ENCODE measurements around the gene AGBL4.

The AGBL4 gene

DNA sequence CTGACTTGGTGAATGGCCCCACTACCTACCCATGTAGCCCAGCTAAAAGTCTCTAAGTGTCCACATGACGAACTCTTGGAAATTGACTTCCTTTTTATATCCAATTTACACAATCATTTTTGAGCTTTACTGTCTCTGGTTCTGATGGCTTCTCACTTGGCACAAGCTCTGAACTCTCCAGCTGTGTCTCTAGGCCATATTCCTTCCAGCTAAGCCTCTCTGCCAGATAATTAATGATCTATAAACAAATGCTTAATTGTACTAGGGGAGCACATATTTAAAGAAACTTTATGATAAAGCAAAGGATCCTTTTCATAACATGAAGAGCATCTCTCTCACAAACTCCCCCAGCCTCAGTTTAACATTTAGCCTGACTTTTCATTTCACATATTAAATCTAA lies 1230.8 kb downstream of the AGBL4 start:
- TF ChIP-seq, protein P1, sequence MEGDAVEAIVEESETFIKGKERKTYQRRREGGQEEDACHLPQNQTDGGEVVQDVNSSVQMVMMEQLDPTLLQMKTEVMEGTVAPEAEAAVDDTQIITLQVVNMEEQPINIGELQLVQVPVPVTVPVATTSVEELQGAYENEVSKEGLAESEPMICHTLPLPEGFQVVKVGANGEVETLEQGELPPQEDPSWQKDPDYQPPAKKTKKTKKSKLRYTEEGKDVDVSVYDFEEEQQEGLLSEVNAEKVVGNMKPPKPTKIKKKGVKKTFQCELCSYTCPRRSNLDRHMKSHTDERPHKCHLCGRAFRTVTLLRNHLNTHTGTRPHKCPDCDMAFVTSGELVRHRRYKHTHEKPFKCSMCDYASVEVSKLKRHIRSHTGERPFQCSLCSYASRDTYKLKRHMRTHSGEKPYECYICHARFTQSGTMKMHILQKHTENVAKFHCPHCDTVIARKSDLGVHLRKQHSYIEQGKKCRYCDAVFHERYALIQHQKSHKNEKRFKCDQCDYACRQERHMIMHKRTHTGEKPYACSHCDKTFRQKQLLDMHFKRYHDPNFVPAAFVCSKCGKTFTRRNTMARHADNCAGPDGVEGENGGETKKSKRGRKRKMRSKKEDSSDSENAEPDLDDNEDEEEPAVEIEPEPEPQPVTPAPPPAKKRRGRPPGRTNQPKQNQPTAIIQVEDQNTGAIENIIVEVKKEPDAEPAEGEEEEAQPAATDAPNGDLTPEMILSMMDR (IDR thresholded peaks at IDR 0.05; ENCODE audit: low read depth, low read length) = no peak
- no peak for DNase-seq (ENCODE audit: low read depth, low spot score)
- in situ Hi-C loops (cut with HindIII; ENCODE audit: low sequenced_read_pairs) = no loop called here
- no peak overlapping the region for H3K4me3 ChIP-seq (ENCODE audit: low read depth, low read length)

DNA sequence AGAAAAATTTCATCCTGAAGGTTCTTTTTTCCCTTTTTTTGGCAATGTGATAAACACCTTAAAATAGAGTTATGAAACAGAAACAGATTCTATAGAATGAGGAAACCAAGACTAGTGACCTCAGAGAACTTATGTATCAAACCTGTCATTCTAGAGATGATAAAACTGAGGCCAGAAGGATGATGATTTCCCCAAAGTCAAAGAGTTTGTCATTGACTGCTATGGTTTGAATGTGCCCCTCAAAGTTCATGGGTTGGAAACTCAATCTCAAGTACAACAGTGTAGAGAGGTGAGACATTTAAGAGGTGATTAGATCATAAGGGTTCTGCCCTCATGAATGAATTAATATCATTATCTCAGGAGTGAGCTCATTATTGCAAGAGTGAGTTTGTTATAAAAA lies 1233.4 kb downstream of the AGBL4 start:
- no peak overlapping the region for H3K4me3 ChIP-seq (ENCODE audit: low read depth, low read length)
- DNase-seq (ENCODE audit: low read depth, low spot score) = no peak
- TF ChIP-seq, protein P1 (IDR thresholded peaks at IDR 0.05; ENCODE audit: low read depth, low read length) = no peak
- in situ Hi-C loops (cut with HindIII; ENCODE audit: low sequenced_read_pairs) = no loop called here

DNA sequence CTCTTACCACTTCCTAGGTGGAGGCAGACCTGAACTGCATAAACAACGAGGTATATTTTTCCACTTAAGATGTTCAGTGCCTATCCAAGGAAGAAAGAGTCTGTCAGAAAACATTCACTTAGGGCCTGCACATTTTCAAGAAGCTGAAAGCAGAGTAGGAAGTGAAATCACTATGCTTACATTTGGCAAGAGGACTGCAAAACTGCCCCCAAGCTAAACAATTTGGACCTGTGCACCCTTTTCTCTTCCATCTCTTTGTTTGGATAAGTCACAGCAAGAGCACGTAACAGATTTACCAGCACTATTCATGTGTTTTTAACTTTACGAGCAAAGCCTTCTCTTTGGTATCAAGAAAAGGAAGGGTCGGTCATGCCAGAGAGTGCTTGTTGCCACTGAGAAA lies 1233.9 kb downstream of the AGBL4 start:
- TF ChIP-seq, protein P1 (IDR thresholded peaks at IDR 0.05; ENCODE audit: low read depth, low read length) = no peak
- in situ Hi-C loops (cut with HindIII; ENCODE audit: low sequenced_read_pairs) = no loop called here
- no peak overlapping the region for H3K4me3 ChIP-seq (ENCODE audit: low read depth, low read length)
- no peak for DNase-seq (ENCODE audit: low read depth, low spot score)

DNA sequence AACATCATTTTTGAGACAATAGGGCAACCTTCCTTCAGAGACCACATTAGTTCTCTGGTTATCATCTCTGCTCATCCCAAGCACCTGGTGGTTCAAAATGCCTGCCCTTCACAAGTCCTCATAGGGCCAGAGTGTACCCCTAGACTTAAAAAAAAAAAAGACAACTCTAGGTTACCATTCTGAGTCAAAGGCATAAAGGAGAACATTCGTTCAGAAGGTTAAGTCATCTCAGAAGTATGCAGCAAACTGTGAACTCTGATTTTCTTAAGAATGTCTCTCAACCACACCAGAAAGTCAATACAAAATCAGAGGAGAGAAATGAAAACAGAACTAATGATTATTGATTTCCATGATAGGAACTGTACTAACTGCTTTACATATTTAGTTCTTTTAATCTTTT lies 1237.9 kb downstream of the AGBL4 start:
- DNase-seq (ENCODE audit: low read depth, low spot score) = no peak
- in situ Hi-C loops (cut with HindIII; ENCODE audit: low sequenced_read_pairs) = no loop called here
- H3K4me3 ChIP-seq (ENCODE audit: low read depth, low read length) = no peak overlapping the region
- TF ChIP-seq, protein P1 (IDR thresholded peaks at IDR 0.05; ENCODE audit: low read depth, low read length) = no peak

DNA sequence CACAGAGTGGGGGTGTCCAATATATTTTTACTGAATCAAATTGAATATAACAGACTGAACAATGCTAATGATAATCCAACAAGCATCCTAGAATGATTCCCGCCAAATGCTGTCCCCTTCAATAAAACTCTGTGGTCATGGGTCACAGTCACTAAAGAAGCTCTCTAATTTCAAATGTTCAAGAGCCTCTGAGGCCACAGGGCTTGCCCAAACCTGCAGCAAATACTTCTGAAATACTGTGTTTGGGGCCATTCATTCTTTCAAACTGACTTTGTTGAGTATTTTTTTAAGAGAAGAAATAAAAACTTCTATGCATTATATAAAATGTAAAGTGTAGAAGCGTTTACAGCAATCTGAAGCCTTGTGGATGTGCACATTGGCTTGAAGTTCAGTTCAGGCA lies 1239.5 kb downstream of the AGBL4 start:
- TF ChIP-seq, protein P1 (IDR thresholded peaks at IDR 0.05; ENCODE audit: low read depth, low read length) = no peak
- in situ Hi-C loops (cut with HindIII; ENCODE audit: low sequenced_read_pairs) = no loop called here
- DNase-seq (ENCODE audit: low read depth, low spot score) = no peak
- no peak overlapping the region for H3K4me3 ChIP-seq (ENCODE audit: low read depth, low read length)

DNA sequence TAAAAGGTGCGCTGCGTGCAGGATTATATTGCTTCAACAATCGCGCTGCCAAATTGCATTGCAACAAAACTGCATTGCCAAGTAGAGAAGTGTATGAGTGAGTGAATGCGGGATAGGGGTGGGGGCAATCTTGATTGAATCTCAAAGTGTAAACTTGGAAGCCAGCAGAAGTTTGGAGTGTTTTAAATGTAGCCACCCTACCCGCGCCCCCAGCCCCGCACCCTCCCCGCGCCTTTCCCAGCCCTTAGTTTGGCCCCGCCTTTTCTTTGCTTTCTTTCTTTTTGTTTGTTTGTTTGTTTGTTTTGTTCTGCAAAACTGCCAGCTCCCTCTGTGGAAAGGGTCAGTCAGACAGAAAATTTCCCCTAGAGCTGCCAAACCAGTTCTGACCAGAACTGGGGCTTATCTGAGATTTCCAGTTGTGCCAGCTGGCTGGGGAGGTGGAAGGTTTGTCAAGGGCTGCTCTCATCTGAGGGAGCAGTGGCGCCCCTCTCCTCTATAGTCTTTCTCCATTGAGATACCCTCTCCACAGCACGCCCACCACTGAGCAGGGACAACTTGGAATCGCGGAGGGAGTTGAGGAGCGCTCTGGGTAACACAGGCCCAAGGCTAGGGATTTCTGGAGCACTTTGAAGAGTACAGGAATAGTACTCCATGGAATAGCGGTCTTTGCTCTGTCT lies 1246.4 kb downstream of the AGBL4 start:
- in situ Hi-C loops (cut with HindIII; ENCODE audit: low sequenced_read_pairs) = no loop called here
- TF ChIP-seq, protein P1 (IDR thresholded peaks at IDR 0.05; ENCODE audit: low read depth, low read length) = no peak
- no peak for DNase-seq (ENCODE audit: low read depth, low spot score)
- H3K4me3 ChIP-seq (ENCODE audit: low read depth, low read length) = peak overlapping the region; percentile 53
